HUDEP-2 (cell line): ENCODE results near the gene LTN1.

ENCODE experiments used
- DNase-seq, 76 experiments: peaks; one replicate each; lab custom pipeline; 2025; ENCODE audit not compliant: unreplicated experiment in 76 of 76; lab: John Stamatoyannopoulos, UW

LTN1 gene

DNA sequence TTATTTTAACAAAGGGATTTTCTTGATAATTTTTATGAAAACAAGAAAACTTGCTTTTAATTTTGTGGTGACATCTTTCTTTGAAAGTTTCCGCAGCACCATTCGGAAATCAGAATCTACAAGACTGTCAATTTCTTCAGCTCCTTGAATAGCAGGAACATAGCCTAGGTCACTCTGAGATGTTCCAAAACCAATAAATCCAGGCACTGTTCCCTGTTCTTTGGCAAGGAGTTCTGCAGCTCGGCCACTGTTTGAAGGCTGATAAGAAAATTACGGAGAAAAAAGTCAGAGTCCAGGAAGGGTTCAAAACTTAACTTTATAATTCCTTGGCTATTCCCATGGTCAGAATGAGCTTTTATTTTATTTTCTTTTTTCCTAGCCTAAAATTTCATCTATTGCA lies 6.0 kb downstream of the LTN1 start:
- DNase-seq = no peak

DNA sequence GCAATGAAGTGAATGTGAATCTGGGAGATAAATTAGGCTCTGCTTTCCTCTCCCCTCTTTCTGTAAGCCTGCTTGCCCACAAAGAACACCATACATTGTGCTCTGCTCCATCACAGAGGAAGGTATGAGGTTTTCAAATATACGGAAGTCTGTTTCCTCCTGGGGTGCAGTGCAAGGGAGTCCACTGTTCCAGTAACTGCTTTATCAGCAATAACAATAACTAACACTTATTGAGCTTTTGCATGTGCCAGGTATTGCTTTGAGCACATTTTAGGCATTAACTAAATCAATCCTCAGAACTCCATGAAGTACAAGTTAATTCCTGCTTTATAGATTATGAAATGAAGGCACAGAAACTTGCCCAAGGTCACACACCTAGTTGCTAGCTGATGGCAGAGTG lies 10.0 kb downstream of the LTN1 start:
- no peak for DNase-seq

DNA sequence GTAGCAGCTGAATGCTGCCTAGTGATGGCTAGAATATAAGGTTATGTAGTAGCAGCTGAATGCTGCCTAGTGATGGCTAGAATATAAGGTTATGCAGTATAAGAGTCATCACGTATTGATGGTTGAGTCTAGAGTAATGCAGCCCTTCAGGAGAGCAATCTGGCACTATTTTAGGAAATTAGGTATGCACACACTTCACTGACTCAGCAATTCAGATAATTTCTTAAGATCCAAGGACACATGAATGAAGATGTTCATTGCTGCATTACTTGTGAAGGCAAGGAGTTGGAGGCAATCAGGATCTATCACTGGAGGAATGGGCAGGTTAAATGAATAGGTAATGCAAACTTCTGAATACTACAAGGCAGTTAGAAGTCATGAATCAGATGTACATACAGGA lies 13.6 kb downstream of the LTN1 start:
- DNase-seq = no peak

DNA sequence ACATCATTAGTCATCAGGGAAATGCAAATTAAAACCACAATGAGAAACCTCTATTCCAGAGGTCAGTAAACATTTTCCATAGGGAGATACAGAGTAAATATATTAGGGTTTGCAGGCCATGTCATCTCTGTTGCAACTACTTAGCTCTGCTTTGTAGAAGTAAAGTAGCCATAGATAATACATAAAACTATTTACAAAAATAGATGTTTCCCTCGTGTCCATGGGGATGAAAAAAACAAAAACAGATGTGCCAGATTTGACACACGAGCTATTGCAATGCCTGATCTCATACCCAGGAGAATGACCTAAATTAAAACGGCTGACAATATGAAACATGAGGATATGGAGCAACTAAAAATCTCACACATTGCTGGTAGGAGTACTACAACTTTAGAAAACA lies 17.3 kb downstream of the LTN1 start:
- DNase-seq = no peak

DNA sequence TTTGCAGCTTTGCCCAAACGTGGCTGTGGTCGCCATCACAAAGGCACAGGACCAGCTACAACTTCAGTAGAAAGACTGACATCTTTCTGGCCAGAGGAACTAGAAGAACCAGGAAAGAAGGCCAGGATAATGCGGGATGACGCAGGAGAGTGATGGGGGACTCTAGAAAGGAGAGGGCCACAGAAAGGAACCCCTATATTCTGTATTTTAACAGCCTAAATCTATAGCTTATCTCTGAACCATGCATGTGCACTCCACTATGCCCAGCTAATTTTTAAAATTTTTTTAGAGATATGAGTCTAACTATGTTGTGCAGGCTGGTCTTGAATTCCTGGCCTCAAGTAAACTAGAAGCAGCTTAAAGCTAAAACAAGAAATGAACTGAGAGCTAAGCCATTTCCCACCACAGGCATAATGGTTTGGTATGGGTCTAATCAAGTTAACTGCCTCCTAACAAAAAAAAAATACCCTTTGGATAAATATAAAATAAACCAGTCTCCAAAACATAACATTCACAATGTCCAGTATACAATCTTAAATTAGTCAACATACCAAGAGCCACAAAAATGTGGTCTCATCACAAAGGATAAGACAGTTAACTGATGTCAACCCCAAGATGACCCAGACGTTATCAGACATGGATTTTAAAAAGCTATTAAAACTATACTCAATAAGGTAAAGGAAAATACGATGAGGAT lies 18.0 kb downstream of the LTN1 start:
- no peak for DNase-seq

DNA sequence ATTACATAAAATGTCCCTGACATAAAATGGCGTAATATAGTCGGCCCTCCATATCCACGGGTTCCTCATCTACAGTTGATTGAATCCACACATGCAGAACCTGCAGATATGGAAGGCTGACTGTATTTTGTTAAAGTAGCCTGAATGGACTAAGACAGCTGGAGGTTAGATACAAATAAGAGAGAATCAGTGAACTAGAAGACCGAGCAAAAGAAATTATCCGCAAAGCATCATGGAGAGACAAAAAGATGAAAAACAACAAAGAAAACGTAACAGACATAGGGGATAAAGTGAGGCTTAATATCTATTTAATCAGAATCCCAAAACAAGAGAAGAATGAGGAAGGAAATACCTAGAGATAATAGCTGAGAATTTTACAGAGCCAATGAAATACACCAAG lies 20.3 kb downstream of the LTN1 start:
- DNase-seq = no peak

DNA sequence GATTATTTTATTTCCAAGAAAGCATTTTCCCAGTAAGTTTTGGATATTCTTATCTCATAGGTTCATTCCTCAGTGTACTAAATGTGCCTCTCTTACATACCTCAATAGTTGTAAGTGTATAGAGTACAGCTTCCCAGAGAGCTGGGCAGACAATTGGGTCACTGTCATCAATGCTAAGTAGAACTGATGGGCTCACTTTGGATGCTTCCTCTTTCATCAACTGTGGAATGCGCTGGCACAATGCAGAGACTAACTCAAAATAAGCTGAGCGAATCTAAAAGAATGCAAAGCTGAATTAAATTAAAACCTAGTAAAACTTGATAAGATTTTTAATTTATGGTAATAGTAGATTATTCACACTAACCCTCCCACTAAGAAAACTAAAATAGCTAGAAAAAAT lies 21.5 kb downstream of the LTN1 start:
- no peak for DNase-seq

DNA sequence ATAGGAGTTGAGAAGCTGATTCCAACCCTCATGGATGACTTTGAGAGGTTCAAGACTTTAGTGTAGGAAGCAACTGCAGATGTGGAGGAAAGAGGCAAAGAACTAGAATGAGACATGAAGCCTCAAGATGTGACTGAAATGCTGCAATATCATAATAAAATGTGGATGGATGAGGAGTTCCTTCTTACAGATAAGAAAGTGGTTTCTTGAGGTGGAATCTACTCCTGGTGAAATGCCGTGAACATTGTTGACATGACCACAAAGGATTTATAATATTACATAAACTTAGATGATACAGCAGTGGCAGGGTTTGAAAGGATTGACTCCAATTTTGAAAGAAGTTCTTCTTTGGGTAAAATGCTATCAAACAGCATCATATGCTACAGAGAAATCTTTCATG lies 28.8 kb downstream of the LTN1 start:
- DNase-seq = no peak

DNA sequence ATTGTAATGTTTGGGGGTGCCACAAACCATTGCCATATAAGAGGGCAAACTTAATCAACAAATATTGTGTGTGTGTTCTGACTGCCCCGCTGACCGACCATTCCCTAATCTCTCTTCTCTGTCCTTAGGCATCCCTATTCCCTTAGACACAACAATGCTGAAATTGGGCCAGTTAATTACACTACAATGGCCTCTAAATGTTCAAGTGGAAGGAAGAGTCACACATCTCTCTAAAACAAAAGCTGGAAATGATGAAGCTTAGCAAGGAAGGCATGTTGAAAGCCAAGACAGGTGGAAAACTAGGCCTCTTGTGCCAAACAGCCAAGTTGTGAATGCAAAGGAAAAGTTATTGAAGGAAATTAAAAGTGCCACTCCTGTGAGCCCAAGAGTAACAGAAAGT lies 30.2 kb downstream of the LTN1 start:
- no peak for DNase-seq

DNA sequence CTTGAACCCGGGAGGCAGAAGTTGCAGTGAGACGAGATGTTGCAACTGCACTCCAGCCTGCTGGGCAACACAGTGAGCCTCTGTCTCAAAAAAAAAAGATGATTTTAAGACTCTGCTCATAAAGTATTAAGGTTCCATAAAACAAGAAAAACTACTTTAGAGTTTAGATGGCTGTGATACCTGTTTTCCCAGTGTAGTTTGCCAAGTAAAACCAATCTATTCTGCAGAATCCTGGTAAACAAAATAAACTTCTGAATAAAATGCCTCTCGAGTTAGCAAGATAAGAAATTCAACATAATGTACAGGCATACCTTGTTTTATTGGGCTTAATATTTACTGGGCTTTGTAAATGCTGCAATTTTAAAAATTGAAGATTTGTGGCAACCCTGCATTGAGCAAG lies 30.8 kb downstream of the LTN1 start:
- DNase-seq = no peak

DNA sequence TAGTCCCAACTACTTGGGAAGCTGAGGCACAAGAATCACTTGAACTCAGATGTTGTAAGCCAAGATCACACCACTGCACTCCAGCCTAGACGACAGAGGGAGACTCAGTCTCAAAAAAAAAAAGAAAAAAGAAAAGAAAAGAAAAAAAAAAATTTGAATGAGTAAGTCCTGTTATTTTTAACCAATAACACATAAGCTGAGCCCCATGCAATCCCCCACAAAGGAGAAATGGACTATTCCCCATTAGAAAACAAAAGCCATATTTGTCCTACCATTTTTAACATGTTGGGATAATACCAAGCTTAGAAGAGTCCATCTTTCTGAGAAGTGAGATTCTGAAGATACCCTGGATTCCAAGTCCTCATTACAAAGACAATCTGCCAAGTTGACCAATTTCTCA lies 32.4 kb downstream of the LTN1 start:
- DNase-seq = no peak

DNA sequence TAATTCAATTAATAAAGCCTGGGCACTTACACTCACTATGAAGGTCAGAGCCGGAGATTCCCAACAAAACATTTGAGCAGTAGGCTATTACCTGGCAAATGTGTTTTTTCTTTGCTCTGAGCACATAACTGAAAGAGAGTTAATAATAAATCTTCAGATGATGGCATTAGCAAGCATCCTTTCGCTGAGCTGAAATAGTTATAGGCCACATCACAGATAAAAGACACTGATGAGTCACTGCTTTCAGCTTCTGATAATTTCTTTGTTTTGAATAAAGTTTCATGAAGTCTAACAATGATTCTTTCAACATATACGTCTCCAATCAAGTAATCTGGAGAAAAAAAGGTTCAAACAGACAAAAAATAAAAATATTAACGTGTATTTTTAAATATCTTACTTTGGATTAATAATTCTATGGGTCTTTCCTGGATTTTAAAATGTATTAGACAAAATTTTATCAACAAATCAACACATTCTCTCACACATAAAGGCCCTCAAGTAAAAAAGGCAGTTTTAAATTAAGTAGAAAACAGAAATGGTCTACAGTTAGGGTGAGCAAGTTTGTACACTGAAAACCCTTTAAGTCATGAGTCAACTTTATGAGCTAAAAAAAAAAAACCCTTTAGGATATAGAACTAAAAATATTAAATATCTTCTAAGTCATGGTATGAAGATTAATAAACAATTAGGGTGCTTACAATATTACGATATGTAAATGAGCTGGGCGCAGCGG lies 33.1 kb downstream of the LTN1 start:
- no peak for DNase-seq

DNA sequence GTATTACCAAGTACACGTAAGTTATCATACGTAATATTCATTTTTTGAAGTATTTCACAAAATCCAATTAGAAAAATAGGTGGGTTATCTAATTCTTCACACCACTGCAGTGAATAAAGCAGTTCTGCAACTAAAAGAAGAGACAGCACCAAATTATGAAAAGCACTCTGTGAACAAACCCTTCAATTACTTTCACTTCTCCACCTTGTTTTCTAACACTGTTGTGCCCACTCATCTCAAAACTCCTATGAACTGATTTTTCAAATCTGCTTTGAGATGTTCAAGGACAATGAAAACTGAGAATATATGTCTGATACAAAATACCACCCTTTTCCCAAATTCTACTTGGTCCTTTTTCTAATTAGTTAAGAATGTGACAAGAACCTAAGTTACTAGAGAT lies 39.4 kb downstream of the LTN1 start:
- no peak for DNase-seq

DNA sequence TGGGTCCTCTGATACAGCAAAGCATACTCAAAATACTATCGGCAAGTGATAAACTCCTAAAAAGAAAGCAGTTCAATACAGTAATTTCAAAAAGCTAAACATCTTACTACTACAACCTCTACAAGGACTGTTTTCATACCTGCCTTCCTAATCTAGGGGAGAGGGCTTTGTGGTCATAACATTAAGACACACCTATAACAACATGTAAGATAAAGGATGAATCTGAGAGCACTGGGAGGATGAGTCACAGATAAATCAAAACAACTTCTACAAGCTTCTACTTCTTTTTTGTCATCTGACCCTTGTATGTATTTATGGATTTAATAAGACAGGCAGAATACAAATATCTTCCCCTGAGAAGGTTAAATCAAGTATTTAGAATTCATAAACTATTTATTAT lies 40.0 kb downstream of the LTN1 start:
- DNase-seq = no peak

DNA sequence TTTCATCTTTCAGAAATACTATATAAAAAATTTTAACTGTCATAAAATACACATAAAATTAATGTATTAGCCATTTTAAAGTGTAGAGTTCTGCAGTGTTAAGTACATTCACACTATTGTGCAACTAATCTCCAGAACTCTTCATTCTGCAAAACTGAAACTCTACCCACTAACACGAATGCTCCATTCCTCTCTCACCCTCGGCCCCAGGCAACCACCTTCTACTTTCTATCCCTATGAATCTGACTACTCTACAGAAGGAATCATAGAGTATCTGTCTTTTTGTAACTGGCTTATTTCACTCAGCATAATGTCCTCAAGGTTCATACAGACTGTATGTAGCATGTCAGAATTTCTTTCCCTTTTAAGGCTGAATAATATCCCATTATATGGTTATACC lies 43.4 kb downstream of the LTN1 start:
- DNase-seq = no peak

DNA sequence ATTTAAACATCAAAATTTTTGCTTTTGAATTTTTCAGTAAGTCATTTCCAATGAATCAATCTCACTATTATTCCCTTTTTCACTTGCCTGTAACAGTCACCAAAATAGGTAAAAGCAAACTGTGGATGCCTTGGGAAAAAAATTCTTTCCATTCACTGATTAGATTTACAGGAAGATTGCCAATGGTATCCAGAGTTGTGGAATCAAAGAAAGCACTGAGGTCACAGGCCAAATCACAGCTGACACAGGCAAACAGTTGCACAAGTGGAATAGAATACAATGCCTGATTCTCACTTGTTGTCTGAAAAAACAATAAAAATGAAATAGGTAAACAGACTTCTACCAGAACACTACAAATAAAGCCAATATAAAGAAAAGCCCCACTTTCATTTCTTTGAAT lies 48.4 kb downstream of the LTN1 start:
- DNase-seq = no peak

DNA sequence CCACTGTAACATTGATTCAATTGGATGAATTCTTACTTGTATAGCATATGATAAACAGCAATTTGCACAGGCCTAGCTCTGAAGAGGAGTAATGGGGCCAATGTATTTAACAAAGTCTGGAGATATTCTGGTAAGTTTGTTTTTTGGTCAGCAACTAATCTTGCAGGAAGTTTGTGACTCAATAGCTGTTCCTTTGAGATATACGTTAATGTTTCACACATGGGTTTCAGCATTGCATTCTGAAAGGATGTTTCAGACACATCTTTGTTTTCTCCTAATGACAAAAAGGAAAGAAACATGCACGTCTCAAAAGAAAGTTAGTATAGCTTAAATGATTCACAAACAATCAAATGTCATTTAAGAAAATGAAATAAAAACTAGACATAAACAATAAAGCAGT lies 49.0 kb downstream of the LTN1 start:
- no peak for DNase-seq

DNA sequence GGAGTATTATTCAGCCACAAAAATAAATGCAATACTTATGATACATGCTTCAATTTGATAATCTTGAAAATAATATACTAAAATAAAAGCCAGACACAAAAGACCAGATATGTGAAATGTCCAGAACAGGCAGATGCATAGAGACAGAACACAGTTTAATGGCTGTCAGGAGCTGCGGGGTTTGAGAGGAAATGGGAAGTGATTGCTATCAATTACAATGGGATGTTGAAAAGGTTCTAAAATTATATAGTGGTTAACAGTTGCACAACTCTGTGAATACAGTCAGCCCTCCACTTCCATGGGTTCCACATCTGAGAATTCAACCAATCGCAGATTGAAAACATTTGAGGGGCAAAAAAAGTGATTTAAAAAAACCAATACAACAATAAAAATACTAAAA lies 54.0 kb downstream of the LTN1 start:
- DNase-seq = no peak

DNA sequence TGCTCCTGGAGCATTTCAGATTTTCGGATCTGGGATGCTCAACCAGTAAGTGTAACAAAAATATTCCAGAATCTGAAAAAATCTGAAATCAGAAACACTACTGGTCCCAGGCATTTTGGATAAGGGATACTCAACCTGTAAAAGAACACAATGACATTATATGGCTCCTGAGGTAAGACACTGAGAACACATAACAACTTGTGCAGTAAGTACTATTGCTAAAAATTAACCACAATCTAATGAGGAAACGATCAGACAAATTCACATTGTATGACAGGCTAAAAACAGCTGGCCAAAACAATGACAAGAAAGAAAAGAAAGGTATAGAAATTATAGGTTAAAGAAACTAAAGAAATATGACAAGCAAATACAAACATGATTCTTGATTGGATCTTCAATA lies 54.9 kb downstream of the LTN1 start:
- DNase-seq = no peak

DNA sequence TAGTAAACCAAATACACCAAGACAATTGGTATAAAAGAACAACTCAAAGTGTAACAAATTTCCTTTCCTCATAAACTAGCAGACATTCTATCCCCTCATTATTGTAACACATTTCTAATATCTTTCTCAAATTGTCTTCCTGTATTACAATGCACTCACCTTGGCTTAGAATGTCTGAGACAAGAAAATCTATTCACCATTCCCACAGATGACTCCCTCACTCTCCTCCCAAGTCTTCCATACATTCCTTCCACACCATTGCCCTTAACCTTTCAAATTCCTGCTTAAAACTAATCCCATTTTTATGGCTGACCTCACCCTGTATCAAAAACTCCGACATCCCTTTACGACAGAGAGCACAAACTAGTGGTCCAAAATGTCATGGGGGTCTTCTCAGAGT lies 56.0 kb downstream of the LTN1 start:
- DNase-seq = no peak

DNA sequence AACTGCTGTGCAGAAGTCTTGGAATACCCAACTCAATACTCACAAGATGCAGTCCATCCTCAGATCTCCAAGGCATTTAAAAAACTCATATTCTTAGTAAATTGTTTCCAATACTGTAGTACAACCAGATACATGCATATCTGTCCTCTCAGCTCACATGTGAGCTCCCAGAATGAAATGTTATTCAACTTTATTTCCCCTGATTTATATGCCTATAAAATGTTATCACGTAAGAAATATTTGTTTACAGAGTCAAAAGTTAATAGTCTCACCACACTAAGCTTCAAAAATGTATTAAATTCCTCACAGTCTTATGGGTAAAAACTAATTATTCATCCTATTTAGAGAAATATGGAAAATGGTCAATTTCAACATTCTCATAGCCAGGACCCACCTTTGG lies 56.6 kb downstream of the LTN1 start:
- no peak for DNase-seq

DNA sequence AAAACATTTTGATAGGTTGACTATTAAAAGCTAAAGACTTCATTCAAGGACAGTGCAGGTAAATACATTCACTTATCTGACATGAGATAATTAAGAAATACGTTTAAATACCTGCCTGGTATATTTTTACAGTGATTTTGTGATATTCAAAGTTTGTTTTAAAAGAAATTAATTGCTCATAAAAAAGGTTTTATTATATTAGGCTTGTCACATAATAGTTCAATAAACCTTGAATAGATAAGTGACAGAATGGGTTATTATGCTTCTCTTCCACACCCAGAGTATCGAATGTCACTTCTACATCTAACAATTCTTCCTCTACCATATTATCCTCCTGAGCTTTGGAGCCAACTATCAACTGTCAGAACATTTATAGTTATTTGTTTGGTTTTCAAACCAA lies 60.0 kb downstream of the LTN1 start:
- DNase-seq = no peak
